ENCODE measurements around the gene CEACAM4.

Gene CEACAM4

DNA sequence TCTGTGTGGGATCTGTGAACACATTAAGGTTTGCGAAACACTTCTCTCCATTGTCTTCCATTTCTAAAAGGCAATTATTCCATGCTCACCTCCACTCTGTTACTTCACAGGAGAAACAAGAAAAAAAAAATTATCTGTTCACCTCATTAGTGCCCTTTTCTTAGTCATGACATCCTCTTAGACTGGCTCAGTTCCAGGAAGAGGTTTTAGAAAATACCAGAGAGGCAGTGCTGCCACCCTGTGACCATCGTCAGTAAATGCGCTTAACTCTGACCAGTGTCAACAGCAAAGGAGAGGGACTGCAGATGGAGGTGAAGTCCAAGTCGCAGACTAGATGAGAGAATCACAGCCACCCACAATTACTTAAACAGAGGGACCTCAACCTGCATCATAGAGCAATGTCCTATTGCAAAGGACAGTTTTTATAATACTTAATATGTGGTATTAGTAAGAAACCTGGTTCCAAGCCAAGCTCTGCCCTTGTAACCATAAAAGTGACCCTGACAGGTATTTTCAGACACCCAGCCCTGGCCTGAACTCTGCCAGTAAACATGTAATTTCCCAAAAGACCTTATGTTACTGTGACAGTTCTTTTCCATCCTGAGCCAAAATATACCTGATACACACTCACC lies 31.5 kb downstream of the CEACAM4 start:
- Histone ChIP-seq H3K36me3 (ENCODE audit: control insufficient read depth, insufficient read depth, low read length, severe bottlenecking) (no peaks in the 10 kb centered on the region), H3K9me3 (ENCODE audit: control insufficient read depth, low read length) (no peaks in the 10 kb centered on the region), H3K4me1 (ENCODE audit: control insufficient read depth, insufficient read depth, low read length) (peaks cover 2% of the 10 kb centered on the region), H3K9ac (ENCODE audit: low read length) (no peak overlapping the region), H3K4me3 (ENCODE audit: low read length) (no peak overlapping the region), H3K27me3 (replicated peaks; ENCODE audit: control insufficient read depth, insufficient read depth, low read length) (peaks cover 26% of the 10 kb centered on the region)
- peak; percentile 71 for DNase-seq (ENCODE audit: low read depth)

DNA sequence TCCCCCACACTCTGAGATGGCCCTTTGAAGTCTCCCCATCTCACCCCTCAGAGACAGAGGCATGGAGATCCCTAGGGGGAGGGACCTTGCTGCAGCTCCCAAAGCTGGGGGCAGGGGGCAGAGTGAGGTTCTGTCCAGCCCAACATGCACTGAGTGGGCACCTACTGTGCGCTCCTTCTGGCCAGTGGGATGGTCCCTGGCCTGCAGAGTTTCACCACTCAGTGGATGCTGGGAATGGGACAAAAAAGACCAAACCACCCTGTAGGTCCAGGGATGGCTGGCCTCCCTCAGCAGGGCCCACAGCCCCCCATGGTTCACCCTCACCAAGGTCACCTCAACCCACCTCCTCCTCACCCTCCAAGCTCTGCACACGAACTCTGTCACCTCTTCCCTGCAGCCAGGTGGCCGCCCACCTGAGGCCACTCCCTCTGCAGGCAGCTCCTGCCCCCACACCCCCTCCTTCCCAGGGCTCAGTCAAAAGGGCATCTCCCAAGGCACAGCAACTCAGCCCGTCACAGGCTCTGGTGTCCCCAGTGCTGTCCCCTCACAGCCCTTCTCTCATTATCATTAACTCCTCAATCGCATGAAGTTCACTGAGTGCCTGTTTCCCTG lies 34.8 kb downstream of the CEACAM4 start:
- no peaks in the 10 kb centered on the region for H3K36me3 ChIP-seq (ENCODE audit: control insufficient read depth, insufficient read depth, low read length, severe bottlenecking)
- DNase-seq (ENCODE audit: low read depth) = no peak
- peaks cover 5% of the 10 kb centered on the region for H3K4me1 ChIP-seq (ENCODE audit: control insufficient read depth, insufficient read depth, low read length)
- H3K9ac ChIP-seq (ENCODE audit: low read length) = no peak overlapping the region
- H3K9me3 ChIP-seq (ENCODE audit: control insufficient read depth, low read length) = no peaks in the 10 kb centered on the region
- H3K27me3 ChIP-seq (replicated peaks; ENCODE audit: control insufficient read depth, insufficient read depth, low read length) = peaks cover 27% of the 10 kb centered on the region
- no peak overlapping the region for H3K4me3 ChIP-seq (ENCODE audit: low read length)

DNA sequence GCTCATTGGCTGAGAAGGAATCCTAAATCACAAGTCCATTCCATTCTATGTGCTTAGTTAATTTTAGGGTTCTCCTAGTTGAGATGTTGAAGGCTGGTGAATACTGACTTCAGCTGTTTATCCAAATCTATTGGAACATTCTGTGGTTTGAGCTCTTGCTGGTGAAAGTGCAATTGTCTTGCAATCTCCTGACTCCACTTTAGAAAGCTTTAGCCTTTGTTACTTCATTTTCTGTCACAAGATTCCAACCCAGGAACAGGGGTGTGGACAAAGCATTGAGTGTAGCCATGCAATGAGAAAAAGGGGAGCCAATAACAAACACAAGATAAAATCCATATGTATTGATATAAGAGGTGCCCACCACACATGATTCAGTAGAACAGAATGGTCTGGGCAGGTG lies 35.9 kb downstream of the CEACAM4 start:
- peaks cover 5% of the 10 kb centered on the region for H3K4me1 ChIP-seq (ENCODE audit: control insufficient read depth, insufficient read depth, low read length)

DNA sequence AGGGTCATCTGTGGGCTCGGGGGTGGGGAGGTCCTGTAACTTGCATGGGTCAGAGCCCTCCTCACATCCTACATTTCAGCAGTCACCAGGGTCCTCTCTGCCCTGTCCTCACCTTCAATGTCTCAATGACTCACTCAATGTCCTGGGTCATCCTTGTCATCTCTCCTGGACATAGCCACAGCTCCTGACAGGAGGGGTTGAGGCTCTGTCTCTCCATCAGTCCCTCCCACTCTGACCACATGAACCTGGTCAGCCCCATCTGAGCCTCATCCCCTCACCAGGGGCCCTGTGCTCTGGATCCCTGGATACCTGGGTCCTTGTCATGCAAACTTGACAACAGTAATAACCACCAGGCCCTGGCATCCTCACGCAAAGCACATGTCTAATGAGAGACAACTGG lies 37.5 kb downstream of the CEACAM4 start:
- DNase-seq (ENCODE audit: low read depth) = no peak
- no peak overlapping the region for H3K4me3 ChIP-seq (ENCODE audit: low read length)
- no peaks in the 10 kb centered on the region for H3K36me3 ChIP-seq (ENCODE audit: control insufficient read depth, insufficient read depth, low read length, severe bottlenecking)
- peaks cover 14% of the 10 kb centered on the region for H3K27me3 ChIP-seq (replicated peaks; ENCODE audit: control insufficient read depth, insufficient read depth, low read length)
- no peak overlapping the region for H3K9ac ChIP-seq (ENCODE audit: low read length)
- H3K4me1 ChIP-seq (ENCODE audit: control insufficient read depth, insufficient read depth, low read length) = peaks cover 5% of the 10 kb centered on the region
- H3K9me3 ChIP-seq (ENCODE audit: control insufficient read depth, low read length) = no peaks in the 10 kb centered on the region

More for the DNA sequence above, 35.9 kb downstream of the CEACAM4 start:
- DNase-seq (ENCODE audit: low read depth) = no peak
- H3K36me3 ChIP-seq (ENCODE audit: control insufficient read depth, insufficient read depth, low read length, severe bottlenecking) = no peaks in the 10 kb centered on the region
- no peak overlapping the region for H3K9ac ChIP-seq (ENCODE audit: low read length)
- peaks cover 16% of the 10 kb centered on the region for H3K27me3 ChIP-seq (replicated peaks; ENCODE audit: control insufficient read depth, insufficient read depth, low read length)
- H3K9me3 ChIP-seq (ENCODE audit: control insufficient read depth, low read length) = no peaks in the 10 kb centered on the region
- H3K4me3 ChIP-seq (ENCODE audit: low read length) = no peak overlapping the region

DNA sequence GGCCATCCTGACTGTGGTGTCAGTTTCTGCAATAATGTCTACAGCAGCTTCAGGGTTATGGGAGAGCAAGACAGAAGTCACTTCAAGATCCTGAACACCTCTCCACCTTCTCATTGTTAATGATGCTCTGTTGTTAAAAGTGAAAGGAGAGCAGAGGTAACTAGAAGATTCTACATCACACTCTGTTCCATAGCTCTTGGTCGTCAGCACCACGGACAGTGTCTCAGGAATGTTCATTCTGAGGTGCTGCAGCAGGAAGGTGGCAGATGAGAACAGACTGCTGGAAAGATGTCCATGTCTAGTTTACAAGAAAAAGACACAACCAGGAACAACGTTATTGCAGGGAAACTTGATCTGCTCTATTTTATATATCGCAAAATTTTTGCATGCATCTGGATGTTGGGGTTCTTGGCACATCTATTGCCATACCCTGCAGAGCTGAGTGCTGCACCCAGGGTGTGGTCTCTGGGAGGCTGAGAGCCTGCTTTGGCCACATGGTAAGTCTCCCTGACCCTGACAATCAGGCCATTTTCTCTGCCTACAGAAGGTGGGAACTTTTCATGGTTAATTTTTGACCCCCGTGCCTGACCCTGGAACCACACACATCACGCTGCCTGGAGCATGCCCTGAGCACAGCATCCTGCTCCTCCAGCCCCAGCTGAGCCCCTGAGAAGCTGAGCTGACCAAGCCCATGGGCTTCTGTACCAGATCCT lies 38.2 kb downstream of the CEACAM4 start:
- DNase-seq (ENCODE audit: low read depth) = peak; percentile 53

DNA sequence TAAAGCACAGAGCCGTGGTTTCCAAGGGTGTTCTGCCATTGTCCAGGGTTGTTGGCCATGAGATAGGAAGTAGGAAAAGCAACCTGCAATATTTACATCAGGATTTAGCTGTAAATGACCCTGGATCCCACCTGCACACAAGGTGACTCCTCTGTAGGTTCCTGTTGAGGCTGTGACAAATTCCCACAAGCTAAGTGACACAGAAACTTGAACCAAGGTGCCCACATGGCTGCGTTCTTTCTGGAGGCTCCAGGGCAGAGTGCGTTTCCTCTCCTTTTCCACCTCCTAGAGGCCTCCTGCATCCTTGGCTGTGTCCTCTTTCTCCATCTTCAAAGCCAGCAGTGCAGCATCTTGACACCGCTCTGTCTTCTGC lies 39.0 kb downstream of the CEACAM4 start:
- peaks cover 6% of the 10 kb centered on the region for H3K9me3 ChIP-seq (ENCODE audit: control insufficient read depth, low read length)
- no peak overlapping the region for H3K4me3 ChIP-seq (ENCODE audit: low read length)
- H3K4me1 ChIP-seq (ENCODE audit: control insufficient read depth, insufficient read depth, low read length) = peaks cover 5% of the 10 kb centered on the region
- no peak overlapping the region for H3K9ac ChIP-seq (ENCODE audit: low read length)
- H3K36me3 ChIP-seq (ENCODE audit: control insufficient read depth, insufficient read depth, low read length, severe bottlenecking) = no peaks in the 10 kb centered on the region
- no peak for DNase-seq (ENCODE audit: low read depth)
- H3K27me3 ChIP-seq (replicated peaks; ENCODE audit: control insufficient read depth, insufficient read depth, low read length) = peaks cover 5% of the 10 kb centered on the region

More for the DNA sequence above, 38.2 kb downstream of the CEACAM4 start:
- Histone ChIP-seq H3K36me3 (ENCODE audit: control insufficient read depth, insufficient read depth, low read length, severe bottlenecking) (no peaks in the 10 kb centered on the region), H3K4me1 (ENCODE audit: control insufficient read depth, insufficient read depth, low read length) (peaks cover 5% of the 10 kb centered on the region), H3K27me3 (replicated peaks; ENCODE audit: control insufficient read depth, insufficient read depth, low read length) (peaks cover 14% of the 10 kb centered on the region), H3K9ac (ENCODE audit: low read length) (no peak overlapping the region), H3K9me3 (ENCODE audit: control insufficient read depth, low read length) (peaks cover 2% of the 10 kb centered on the region), H3K4me3 (ENCODE audit: low read length) (no peak overlapping the region)

DNA sequence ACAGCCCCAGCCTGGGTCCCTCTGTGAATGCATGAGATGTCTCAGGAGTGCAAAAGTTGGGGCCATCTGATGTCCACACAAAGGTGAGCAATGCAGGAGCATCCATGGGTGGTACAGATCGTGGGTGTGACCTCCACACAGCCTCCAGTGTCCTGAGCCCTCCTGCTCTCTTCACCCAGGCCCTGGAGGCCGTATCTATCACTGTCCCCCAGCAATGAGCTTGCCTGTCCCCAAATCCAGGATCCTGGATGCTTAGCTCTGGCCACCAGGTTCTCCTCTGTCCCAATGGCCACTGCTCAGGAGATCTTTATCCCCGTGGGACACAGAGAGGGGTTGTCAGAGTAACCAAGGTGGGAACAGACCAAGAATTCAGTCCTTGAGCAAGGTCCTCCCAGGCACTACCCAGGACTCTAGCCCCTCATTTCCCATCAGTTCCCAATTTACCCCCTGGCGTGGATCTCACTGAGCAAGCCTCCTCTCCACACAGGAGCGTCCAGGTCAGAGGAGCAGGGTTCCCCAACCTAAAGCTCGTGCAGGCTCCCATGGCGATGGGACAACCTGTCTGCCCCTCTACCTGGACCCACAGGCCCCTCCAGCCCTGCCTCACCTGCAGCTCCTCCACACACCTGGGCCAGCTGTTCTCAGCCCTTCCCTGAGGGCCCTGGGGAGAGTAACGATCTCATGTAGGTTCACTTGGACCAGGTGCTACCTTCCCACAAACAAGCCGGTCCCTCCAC lies 39.6 kb downstream of the CEACAM4 start:
- H3K27me3 ChIP-seq (replicated peaks; ENCODE audit: control insufficient read depth, insufficient read depth, low read length) = peaks cover 3% of the 10 kb centered on the region
- no peak for DNase-seq (ENCODE audit: low read depth)
- H3K4me1 ChIP-seq (ENCODE audit: control insufficient read depth, insufficient read depth, low read length) = peaks cover 5% of the 10 kb centered on the region
- no peak overlapping the region for H3K9ac ChIP-seq (ENCODE audit: low read length)
- peaks cover 10% of the 10 kb centered on the region for H3K9me3 ChIP-seq (ENCODE audit: control insufficient read depth, low read length)
- no peaks in the 10 kb centered on the region for H3K36me3 ChIP-seq (ENCODE audit: control insufficient read depth, insufficient read depth, low read length, severe bottlenecking)
- H3K4me3 ChIP-seq (ENCODE audit: low read length) = no peak overlapping the region

DNA sequence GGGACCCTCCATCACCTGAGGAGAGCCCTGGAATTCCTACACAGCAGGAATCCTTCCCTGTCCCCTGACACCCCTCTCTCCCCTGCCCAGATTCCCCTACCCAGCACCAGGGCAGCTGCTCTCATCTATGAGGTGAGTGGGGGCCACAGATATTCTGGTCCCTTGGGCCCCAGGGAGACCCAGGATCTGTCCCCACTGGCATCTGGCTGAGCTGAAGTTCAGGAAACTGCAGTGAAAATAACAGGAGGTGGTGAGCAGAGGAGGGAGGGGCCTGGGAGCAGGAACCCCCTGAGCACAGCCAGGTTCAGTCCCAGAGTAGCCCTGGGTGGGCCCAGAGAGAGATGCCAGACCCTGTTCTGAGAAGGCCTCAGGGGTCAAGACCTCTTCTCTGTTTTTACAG lies 40.8 kb downstream of the CEACAM4 start:
- H3K4me1 ChIP-seq (ENCODE audit: control insufficient read depth, insufficient read depth, low read length) = peaks cover 5% of the 10 kb centered on the region

DNA sequence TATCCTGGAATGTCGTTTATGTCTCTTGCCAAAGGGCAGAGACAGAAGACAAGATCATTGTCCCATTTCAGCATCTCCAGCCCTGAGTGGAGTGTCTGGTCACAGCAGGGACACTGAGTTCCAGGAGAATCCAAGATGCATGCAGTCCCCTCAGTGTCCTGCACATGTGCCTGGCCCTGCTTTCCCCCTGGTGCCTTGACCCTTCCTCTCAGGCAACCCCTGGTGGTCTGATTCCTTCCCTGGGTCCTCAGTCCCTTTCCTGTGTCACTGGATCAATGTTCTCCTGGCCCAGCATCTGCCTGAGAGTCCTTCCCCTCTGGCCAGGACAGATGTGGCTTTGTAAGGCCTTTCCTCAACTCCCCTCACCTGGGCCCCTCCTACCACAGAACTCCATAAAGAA lies 41.9 kb downstream of the CEACAM4 start:
- Histone ChIP-seq H3K4me3 (ENCODE audit: low read length) (no peak overlapping the region), H3K36me3 (ENCODE audit: control insufficient read depth, insufficient read depth, low read length, severe bottlenecking) (no peaks in the 10 kb centered on the region), H3K9ac (ENCODE audit: low read length) (no peak overlapping the region), H3K27me3 (replicated peaks; ENCODE audit: control insufficient read depth, insufficient read depth, low read length) (peaks cover 3% of the 10 kb centered on the region), H3K9me3 (ENCODE audit: control insufficient read depth, low read length) (peaks cover 29% of the 10 kb centered on the region), H3K4me1 (ENCODE audit: control insufficient read depth, insufficient read depth, low read length) (no peaks in the 10 kb centered on the region)
- DNase-seq (ENCODE audit: low read depth) = no peak

More for the DNA sequence above, 40.8 kb downstream of the CEACAM4 start:
- Histone ChIP-seq H3K36me3 (ENCODE audit: control insufficient read depth, insufficient read depth, low read length, severe bottlenecking) (no peaks in the 10 kb centered on the region), H3K9ac (ENCODE audit: low read length) (no peak overlapping the region), H3K4me3 (ENCODE audit: low read length) (no peak overlapping the region), H3K9me3 (ENCODE audit: control insufficient read depth, low read length) (peaks cover 21% of the 10 kb centered on the region), H3K27me3 (replicated peaks; ENCODE audit: control insufficient read depth, insufficient read depth, low read length) (peaks cover 3% of the 10 kb centered on the region)
- no peak for DNase-seq (ENCODE audit: low read depth)

DNA sequence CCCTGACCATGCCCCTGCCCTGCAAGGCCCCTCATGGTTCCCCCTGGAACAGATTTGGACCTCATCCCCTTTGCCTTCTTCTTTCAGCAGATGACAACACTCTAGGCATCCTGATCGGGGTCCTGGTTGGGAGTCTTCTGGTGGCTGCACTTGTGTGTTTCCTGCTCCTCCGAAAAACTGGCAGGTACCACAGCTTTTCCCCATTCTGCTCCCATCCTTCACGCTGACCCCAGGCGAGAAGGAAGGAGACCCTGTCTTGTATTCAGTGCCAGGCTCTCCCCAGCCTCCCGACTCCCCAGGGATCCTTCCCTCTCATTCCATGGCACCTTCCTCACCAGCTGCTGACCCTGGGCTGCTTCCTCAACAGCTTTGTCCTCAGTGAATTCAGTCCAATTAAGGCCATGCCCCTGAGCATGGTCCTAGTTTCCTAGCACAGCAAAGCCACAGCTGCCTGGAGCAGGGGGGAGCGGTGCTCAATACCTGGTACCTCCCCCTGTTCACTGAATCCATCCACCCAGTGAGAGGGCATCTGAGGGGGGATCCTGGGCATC lies 42.5 kb downstream of the CEACAM4 start:
- H3K36me3 ChIP-seq (ENCODE audit: control insufficient read depth, insufficient read depth, low read length, severe bottlenecking) = no peaks in the 10 kb centered on the region
- DNase-seq (ENCODE audit: low read depth) = no peak
- H3K9ac ChIP-seq (ENCODE audit: low read length) = no peak overlapping the region
- H3K4me3 ChIP-seq (ENCODE audit: low read length) = no peak overlapping the region
- peaks cover 7% of the 10 kb centered on the region for H3K27me3 ChIP-seq (replicated peaks; ENCODE audit: control insufficient read depth, insufficient read depth, low read length)
- no peaks in the 10 kb centered on the region for H3K4me1 ChIP-seq (ENCODE audit: control insufficient read depth, insufficient read depth, low read length)
- peaks cover 29% of the 10 kb centered on the region for H3K9me3 ChIP-seq (ENCODE audit: control insufficient read depth, low read length)

Data from adipocyte (in vitro differentiated cells).